H1 (cell line): ENCODE results near the gene RAPGEF6. TPM values are rescaled to one million over a fixed set of nuclear protein-coding genes. Genes with fewer than 3 reads are reported as not detected.

Source experiments
- BACH1 ChIP-seq: IDR thresholded peaks from 2 replicates; pipeline ENCODE4 v1.6.1; 2012; ENCODE audit warnings: low read length, improper control_type of control experiment
- BRCA1 ChIP-seq: IDR thresholded peaks from 2 replicates; pipeline ENCODE4 v1.6.1; 2012; ENCODE audit warnings: low read depth, low read length, improper control_type of control experiment
- CHD2 ChIP-seq: IDR thresholded peaks from 2 replicates; pipeline ENCODE4 v1.6.1; 2012; ENCODE audit warnings: low read length, improper control_type of control experiment
- EZH2 ChIP-seq: fragments of 200-600 bp; sonication (generic); IDR thresholded peaks from 2 replicates; pipeline ENCODE4 v1.7.1; 2012; ENCODE audit warnings: low read depth, mild to moderate bottlenecking, moderate library complexity, low read length, inconsistent platforms; ENCODE audit not compliant: severe bottlenecking
- GTF2F1 ChIP-seq: IDR thresholded peaks from 2 replicates; pipeline ENCODE4 v1.6.1; 2012; ENCODE audit warnings: low read depth, low read length, improper control_type of control experiment, borderline replicate concordance
- RNF2 ChIP-seq: fragments of 200-900, 300-1000 bp; sonication (generic); IDR thresholded peaks from 2 replicates; pipeline ENCODE4 v1.7.1; 2016; ENCODE audit warnings: borderline replicate concordance, low read depth, mild to moderate bottlenecking, antibody characterized with exemption, low read length; ENCODE audit not compliant: poor library complexity, severe bottlenecking; ENCODE audit errors: missing control alignments
- SIRT6 ChIP-seq: IDR thresholded peaks from one replicate; pipeline ENCODE4 v1.7.1; 2012; ENCODE audit warnings: low read length, inconsistent platforms
- SIX5 ChIP-seq: IDR thresholded peaks from 2 replicates; pipeline ENCODE4 v1.6.1; 2011; ENCODE audit warnings: mild to moderate bottlenecking, low read depth, low read length
- TAF1 ChIP-seq: IDR thresholded peaks from 2 replicates; pipeline ENCODE4 v1.6.1; 2011; ENCODE audit warnings: mild to moderate bottlenecking, low read depth, low read length
- USF2 ChIP-seq: IDR thresholded peaks from 2 replicates; pipeline ENCODE4 v1.6.1; 2011; ENCODE audit warnings: low read length, improper control_type of control experiment
- polyA plus RNA-seq, 7 experiments: library from polyadenylated mRNA; depleted of rRNA in 3 of 7; stranded (reverse) in 5 of 7; unstranded in 2 of 7; fragments of >200 nt in 5 of 7; fragments of 200-250 nt in 2 of 7; gene quantifications; 1 replicate in 5 of 7; 2 replicates in 1 of 7; 4 replicates in 1 of 7; pipeline versions ENCODE4 v1.2.1 to v1.2.3, GENCODE V29; 2011 to 2013; ENCODE audit warnings: missing spikeins in 2 of 7, mixed read lengths in 2 of 7
- total RNA-seq: library from RNA; stranded (reverse); fragmentation: NEBNext Ultra II Directional; extraction: Animal tissue kit (Norgen Biotek cat#: 25700); gene quantifications from 2 replicates; pipeline ENCODE4 v1.2.1, GENCODE V29; 2021
- TF ChIP-seq, protein P1 (sequence below): fragments of 300-600 bp; sonication (generic); IDR thresholded peaks from 2 replicates; pipeline ENCODE4 v1.7.1; 2012; ENCODE audit warnings: low read length, moderate library complexity, mild to moderate bottlenecking, inconsistent platforms; ENCODE audit not compliant: insufficient replicate concordance

Gene RAPGEF6
- total and polyA plus RNA-seq, 2 of the 8 experiments (the other 6 are each of a cell fraction or from before 2014, with no cell fraction given), result 4.8 to 20.0 TPM

- TF ChIP-seq, protein P1, sequence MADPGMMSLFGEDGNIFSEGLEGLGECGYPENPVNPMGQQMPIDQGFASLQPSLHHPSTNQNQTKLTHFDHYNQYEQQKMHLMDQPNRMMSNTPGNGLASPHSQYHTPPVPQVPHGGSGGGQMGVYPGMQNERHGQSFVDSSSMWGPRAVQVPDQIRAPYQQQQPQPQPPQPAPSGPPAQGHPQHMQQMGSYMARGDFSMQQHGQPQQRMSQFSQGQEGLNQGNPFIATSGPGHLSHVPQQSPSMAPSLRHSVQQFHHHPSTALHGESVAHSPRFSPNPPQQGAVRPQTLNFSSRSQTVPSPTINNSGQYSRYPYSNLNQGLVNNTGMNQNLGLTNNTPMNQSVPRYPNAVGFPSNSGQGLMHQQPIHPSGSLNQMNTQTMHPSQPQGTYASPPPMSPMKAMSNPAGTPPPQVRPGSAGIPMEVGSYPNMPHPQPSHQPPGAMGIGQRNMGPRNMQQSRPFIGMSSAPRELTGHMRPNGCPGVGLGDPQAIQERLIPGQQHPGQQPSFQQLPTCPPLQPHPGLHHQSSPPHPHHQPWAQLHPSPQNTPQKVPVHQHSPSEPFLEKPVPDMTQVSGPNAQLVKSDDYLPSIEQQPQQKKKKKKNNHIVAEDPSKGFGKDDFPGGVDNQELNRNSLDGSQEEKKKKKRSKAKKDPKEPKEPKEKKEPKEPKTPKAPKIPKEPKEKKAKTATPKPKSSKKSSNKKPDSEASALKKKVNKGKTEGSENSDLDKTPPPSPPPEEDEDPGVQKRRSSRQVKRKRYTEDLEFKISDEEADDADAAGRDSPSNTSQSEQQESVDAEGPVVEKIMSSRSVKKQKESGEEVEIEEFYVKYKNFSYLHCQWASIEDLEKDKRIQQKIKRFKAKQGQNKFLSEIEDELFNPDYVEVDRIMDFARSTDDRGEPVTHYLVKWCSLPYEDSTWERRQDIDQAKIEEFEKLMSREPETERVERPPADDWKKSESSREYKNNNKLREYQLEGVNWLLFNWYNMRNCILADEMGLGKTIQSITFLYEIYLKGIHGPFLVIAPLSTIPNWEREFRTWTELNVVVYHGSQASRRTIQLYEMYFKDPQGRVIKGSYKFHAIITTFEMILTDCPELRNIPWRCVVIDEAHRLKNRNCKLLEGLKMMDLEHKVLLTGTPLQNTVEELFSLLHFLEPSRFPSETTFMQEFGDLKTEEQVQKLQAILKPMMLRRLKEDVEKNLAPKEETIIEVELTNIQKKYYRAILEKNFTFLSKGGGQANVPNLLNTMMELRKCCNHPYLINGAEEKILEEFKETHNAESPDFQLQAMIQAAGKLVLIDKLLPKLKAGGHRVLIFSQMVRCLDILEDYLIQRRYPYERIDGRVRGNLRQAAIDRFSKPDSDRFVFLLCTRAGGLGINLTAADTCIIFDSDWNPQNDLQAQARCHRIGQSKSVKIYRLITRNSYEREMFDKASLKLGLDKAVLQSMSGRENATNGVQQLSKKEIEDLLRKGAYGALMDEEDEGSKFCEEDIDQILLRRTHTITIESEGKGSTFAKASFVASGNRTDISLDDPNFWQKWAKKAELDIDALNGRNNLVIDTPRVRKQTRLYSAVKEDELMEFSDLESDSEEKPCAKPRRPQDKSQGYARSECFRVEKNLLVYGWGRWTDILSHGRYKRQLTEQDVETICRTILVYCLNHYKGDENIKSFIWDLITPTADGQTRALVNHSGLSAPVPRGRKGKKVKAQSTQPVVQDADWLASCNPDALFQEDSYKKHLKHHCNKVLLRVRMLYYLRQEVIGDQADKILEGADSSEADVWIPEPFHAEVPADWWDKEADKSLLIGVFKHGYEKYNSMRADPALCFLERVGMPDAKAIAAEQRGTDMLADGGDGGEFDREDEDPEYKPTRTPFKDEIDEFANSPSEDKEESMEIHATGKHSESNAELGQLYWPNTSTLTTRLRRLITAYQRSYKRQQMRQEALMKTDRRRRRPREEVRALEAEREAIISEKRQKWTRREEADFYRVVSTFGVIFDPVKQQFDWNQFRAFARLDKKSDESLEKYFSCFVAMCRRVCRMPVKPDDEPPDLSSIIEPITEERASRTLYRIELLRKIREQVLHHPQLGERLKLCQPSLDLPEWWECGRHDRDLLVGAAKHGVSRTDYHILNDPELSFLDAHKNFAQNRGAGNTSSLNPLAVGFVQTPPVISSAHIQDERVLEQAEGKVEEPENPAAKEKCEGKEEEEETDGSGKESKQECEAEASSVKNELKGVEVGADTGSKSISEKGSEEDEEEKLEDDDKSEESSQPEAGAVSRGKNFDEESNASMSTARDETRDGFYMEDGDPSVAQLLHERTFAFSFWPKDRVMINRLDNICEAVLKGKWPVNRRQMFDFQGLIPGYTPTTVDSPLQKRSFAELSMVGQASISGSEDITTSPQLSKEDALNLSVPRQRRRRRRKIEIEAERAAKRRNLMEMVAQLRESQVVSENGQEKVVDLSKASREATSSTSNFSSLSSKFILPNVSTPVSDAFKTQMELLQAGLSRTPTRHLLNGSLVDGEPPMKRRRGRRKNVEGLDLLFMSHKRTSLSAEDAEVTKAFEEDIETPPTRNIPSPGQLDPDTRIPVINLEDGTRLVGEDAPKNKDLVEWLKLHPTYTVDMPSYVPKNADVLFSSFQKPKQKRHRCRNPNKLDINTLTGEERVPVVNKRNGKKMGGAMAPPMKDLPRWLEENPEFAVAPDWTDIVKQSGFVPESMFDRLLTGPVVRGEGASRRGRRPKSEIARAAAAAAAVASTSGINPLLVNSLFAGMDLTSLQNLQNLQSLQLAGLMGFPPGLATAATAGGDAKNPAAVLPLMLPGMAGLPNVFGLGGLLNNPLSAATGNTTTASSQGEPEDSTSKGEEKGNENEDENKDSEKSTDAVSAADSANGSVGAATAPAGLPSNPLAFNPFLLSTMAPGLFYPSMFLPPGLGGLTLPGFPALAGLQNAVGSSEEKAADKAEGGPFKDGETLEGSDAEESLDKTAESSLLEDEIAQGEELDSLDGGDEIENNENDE, result no peak
- no peak for TF ChIP-seq USF2
- no peak for TF ChIP-seq BRCA1
- TF ChIP-seq TAF1, result no peak
- no peak for TF ChIP-seq EZH2
- TF ChIP-seq GTF2F1, result no peak
- TF ChIP-seq SIX5, result no peak
- no peak for TF ChIP-seq RNF2
- TF ChIP-seq CHD2, result no peak
- no peak for TF ChIP-seq SIRT6
- no peak for TF ChIP-seq BACH1
These were observed 259.7 kb downstream of the RAPGEF6 start (continued) for GRCh38 chr5:131375351-131375750.
